GM12878 (cell line): ENCODE results near the gene LENEP. TPM values are rescaled to one million over a fixed set of nuclear protein-coding genes. Genes with fewer than 3 reads are reported as not detected.

ENCODE experiments used
- ATAC-seq: fragments of 200-7000 bp; cut with Tn5 transposase; 3 replicates; pipeline ENCODE4 v1.9.1; 2020; ENCODE audit warnings: mild to moderate bottlenecking, moderate library complexity
- BruUV-seq: library from RNA; stranded (reverse); fragments of 400-500 nt; replicated peaks from 2 replicates; lab custom pipeline; 2021; lab: Mats Ljungman, UMichigan
- CTCF ChIA-PET: fragments of 300-600 bp; sonication (Branson Sonifier 250); formaldehyde crosslinking; extraction: SDS; loops from one replicate; lab custom pipeline; 2021; ENCODE audit warnings: inconsistent platforms; lab: Yijun Ruan, JAX
- POLR2A ChIA-PET: fragments of 350-600 bp; formaldehyde crosslinking; extraction: SDS; loops from one replicate; lab custom pipeline; 2021; ENCODE audit warnings: inconsistent platforms; lab: Charles Lee
- RAD21 ChIA-PET: fragments of 300-600 bp; sonication (Branson Sonifier 250); formaldehyde crosslinking; loops from one replicate; lab custom pipeline; 2023; ENCODE audit warnings: antibody characterized with exemption; ENCODE audit not compliant: unreplicated experiment; lab: Charles Lee
- SMC1A ChIA-PET: fragments of 300-600 bp; sonication (Branson Sonifier 250); formaldehyde crosslinking; loops from one replicate; lab custom pipeline; 2023; ENCODE audit not compliant: unreplicated experiment, uncharacterized antibody; lab: Charles Lee
- DNase-seq: peaks from one replicate; pipeline ENCODE4 v3.0.0-alpha.2; 2011; ENCODE audit warnings: low read depth, low spot score
- FAIRE-seq: peaks from 3 replicates; lab custom pipeline; 2011; peaks lifted over from hg19 to GRCh38; lab: Jason Lieb, UNC
- H2AFZ ChIP-seq: 2 replicates; pipeline ENCODE4 v1.6.0; 2011; ENCODE audit warnings: low read depth, low read length, control low read depth; ENCODE audit not compliant: control insufficient read depth
- H3K27ac ChIP-seq: 2 replicates; pipeline ENCODE4 v1.5.1; 2011; ENCODE audit warnings: control low read depth; ENCODE audit not compliant: control insufficient read depth, insufficient read depth
- H3K27me3 ChIP-seq, 2 experiments: replicated peaks in 1 of 2; 2 replicates each; pipeline versions ENCODE4 v1.6.0 to v1.6.1; 2011; ENCODE audit warnings: low read length in 1 of 2; ENCODE audit not compliant: control insufficient read depth in 2 of 2, insufficient read depth in 2 of 2
- H3K36me3 ChIP-seq, 2 experiments: 2 replicates each; pipeline ENCODE4 v1.5.1; 2011; ENCODE audit warnings: low read length in 1 of 2; ENCODE audit not compliant: control insufficient read depth in 2 of 2, insufficient read depth in 2 of 2
- H3K4me1 ChIP-seq: 2 replicates; pipeline ENCODE4 v1.6.1; 2011; ENCODE audit warnings: mild to moderate bottlenecking, low read length, moderate library complexity, mixed read lengths; ENCODE audit not compliant: control insufficient read depth, insufficient read depth
- H3K4me2 ChIP-seq: 2 replicates; pipeline ENCODE4 v1.6.0; 2011; ENCODE audit warnings: control low read depth; ENCODE audit not compliant: control insufficient read depth, insufficient read depth
- H3K4me3 ChIP-seq: fragments of 200-600 bp; sonication (generic); 2 replicates; pipeline ENCODE4 v1.5.1; 2016
- H3K79me2 ChIP-seq: 2 replicates; pipeline ENCODE4 v1.6.0; 2011; ENCODE audit warnings: low read length; ENCODE audit not compliant: control insufficient read depth, insufficient read depth
- H3K9ac ChIP-seq: 2 replicates; pipeline ENCODE4 v1.8.0; 2011; ENCODE audit warnings: low read length, control low read depth, mixed read lengths; ENCODE audit not compliant: control insufficient read depth, insufficient read depth
- H3K9me3 ChIP-seq: replicated peaks from 3 replicates; pipeline ENCODE4 v1.5.1; 2011; ENCODE audit warnings: mild to moderate bottlenecking, low read length; ENCODE audit not compliant: control insufficient read depth, insufficient read depth
- H4K20me1 ChIP-seq: 2 replicates; pipeline ENCODE4 v1.6.0; 2011; ENCODE audit not compliant: control insufficient read depth, insufficient read depth
- ATF7 ChIP-seq: fragments of 450-650 bp; IDR thresholded peaks from 2 replicates; pipeline ENCODE4 v1.6.1; 2016; ENCODE audit warnings: low read depth, mild to moderate bottlenecking
- BCLAF1 ChIP-seq: fragments of 450-650 bp; IDR thresholded peaks from 2 replicates; pipeline ENCODE4 v1.6.1; 2017; ENCODE audit warnings: antibody characterized with exemption, mild to moderate bottlenecking, moderate library complexity
- CBX3 ChIP-seq: fragments of 200-600 bp; sonication (generic); IDR thresholded peaks from 2 replicates; pipeline ENCODE4 v1.6.1; 2016; ENCODE audit warnings: low read depth, borderline replicate concordance
- ETV6 ChIP-seq, 2 experiments: fragments of 450-650 bp in 1 of 2; IDR thresholded peaks in 1 of 2; conservative IDR thresholded peaks in 1 of 2; 2 replicates each; pipeline ENCODE4 v1.6.1; 2014; ENCODE audit warnings: antibody characterized with exemption in 1 of 2, borderline replicate concordance in 1 of 2, low read depth in 1 of 2, mild to moderate bottlenecking in 1 of 2, moderate library complexity in 1 of 2
- EZH2 ChIP-seq: IDR thresholded peaks from 2 replicates; pipeline ENCODE4 v1.6.1; 2012; ENCODE audit warnings: low read depth, mild to moderate bottlenecking, control low read depth, inconsistent platforms, low read length, borderline replicate concordance; ENCODE audit not compliant: control insufficient read depth
- IKZF2 ChIP-seq, 2 experiments: fragments of 450-650 bp; IDR thresholded peaks; 2 replicates each; pipeline ENCODE4 v1.6.1; 2017; ENCODE audit warnings: mild to moderate bottlenecking in 2 of 2, moderate library complexity in 2 of 2
- IRF3 ChIP-seq: fragments of 450-650 bp; IDR thresholded peaks from 2 replicates; pipeline ENCODE4 v1.6.1; 2014; ENCODE audit warnings: mild to moderate bottlenecking
- RELB ChIP-seq: fragments of 450-650 bp; IDR thresholded peaks from 2 replicates; pipeline ENCODE4 v1.6.1; 2017; ENCODE audit warnings: low read depth, mild to moderate bottlenecking, moderate library complexity
- SIX5 ChIP-seq: IDR thresholded peaks from 2 replicates; pipeline ENCODE4 v1.6.1; 2011; ENCODE audit warnings: mild to moderate bottlenecking, low read depth, low read length, moderate library complexity; ENCODE audit not compliant: severe bottlenecking
- SMARCA5 ChIP-seq: fragments of 450-650 bp; IDR thresholded peaks from 2 replicates; pipeline ENCODE4 v1.6.1; 2017; ENCODE audit warnings: mild to moderate bottlenecking
- YY1 ChIP-seq: IDR thresholded peaks from 2 replicates; pipeline ENCODE4 v1.6.1; 2011; ENCODE audit warnings: low read depth, mild to moderate bottlenecking, low read length
- ZNF207 ChIP-seq: fragments of 450-650 bp; IDR thresholded peaks from 2 replicates; pipeline ENCODE4 v1.6.1; 2014; ENCODE audit warnings: antibody characterized with exemption, mild to moderate bottlenecking, borderline replicate concordance
- WGBS: methylation state at CpG from one replicate; pipeline ENCODE4 v1.1.6; 2016; ENCODE audit warnings: low lambda C conversion rate; ENCODE audit not compliant: insufficient replicate concordance, insufficient coverage; ENCODE audit errors: missing lambda C conversion rate; 5-methylcytosine and 5-hydroxymethylcytosine counted together
- in situ Hi-C: fragments of 300-500 bp; cut with MboI; formaldehyde crosslinking; loops from 9 replicates; pipeline ENCODE4 v1.14.3; 2018; ENCODE audit warnings: mixed read lengths
- intact Hi-C: fragments of 100-400 bp; cut with micrococcal nuclease; formaldehyde crosslinking; loops from one replicate; pipeline ENCODE4 v1.14.2; 2022; ENCODE audit not compliant: unreplicated experiment
- polyA plus RNA-seq, 11 experiments: library from polyadenylated mRNA; depleted of rRNA in 4 of 11; unstranded in 6 of 11; stranded (reverse) in 5 of 11; fragments of >200 nt; fragmentation: Nextera tagmentation in 4 of 11; fragmentation: Illumina TruSeq in 1 of 11; extraction: Ambion mirVana in 4 of 11; extraction: Trizol in 1 of 11; gene quantifications; 1 replicate in 1 of 11; 2 replicates in 10 of 11; pipeline versions ENCODE4 v1.2.1 to v1.2.3, GENCODE V29; 2011 to 2016; ENCODE audit warnings: inconsistent platforms in 2 of 11, missing spikeins in 2 of 11, low read depth in 1 of 11
- total RNA-seq, 4 experiments: library from RNA; depleted of rRNA in 3 of 4; stranded (reverse); fragments of >200 nt in 3 of 4; fragmentation: Illumina TruSeq in 1 of 4; extraction: Trizol in 1 of 4; gene quantifications; 2 replicates each; pipeline versions ENCODE4 v1.2.1 to v1.2.3, GENCODE V29; 2013 to 2021

Gene LENEP
- total and polyA plus RNA-seq, 10 of the 15 experiments (the other 5 are each of a cell fraction or from before 2014, with no cell fraction given): 0.27 to 1.1 (median 0.64) TPM; not detected in 7

- peak; percentile 51; the same call in 1 of the 2 replicates for TF ChIP-seq IRF3
- peak; percentile 82 for TF ChIP-seq SMARCA5
- peak in 1 of 2 experiments; percentile 15; a peak in 1 of 4 replicates for TF ChIP-seq ETV6 (conservative IDR thresholded peaks at IDR 0.05 in 1 of 2, IDR thresholded peaks at IDR 0.05 in 1 of 2; ENCODE audit: borderline replicate concordance in 1 of 2, low read depth in 1 of 2)
- TF ChIP-seq ZNF207: peak; percentile 50; the same call in 1 of the 2 replicates
- TF ChIP-seq ATF7: peak; percentile 9; the same call in 1 of the 2 replicates
- peak; percentile 53 to 61 for TF ChIP-seq IKZF2 (IDR thresholded peaks at IDR 0.05)
- TF ChIP-seq YY1: peak; percentile 41; the same call in 1 of the 2 replicates
Measured at GRCh38 chr1:154943649-154944400, 49.6 kb upstream of the LENEP start (continued).

- Histone ChIP-seq H3K4me3 (peak overlapping the region; percentile 77; the same call in 1 of the 2 replicates), H3K9ac (peak overlapping the region; percentile 98), H3K27me3 (no peaks in the 10 kb centered on the region), H3K4me1 (peaks cover 56% of the 10 kb centered on the region), H3K79me2 (peaks cover 32% of the 10 kb centered on the region), H3K9me3 (no peaks in the 10 kb centered on the region; the same call in 2 of the 3 replicates), H3K27ac (peak overlapping the region; percentile 100), H3K36me3 (peaks cover 3 to 6% of the 10 kb centered on the region in 2 experiments; a peak in 3 of 4 replicates), H2AFZ (no peak overlapping the region), H4K20me1 (no peaks in the 10 kb centered on the region), H3K4me2 (peak overlapping the region; percentile 100)
- DNase-seq: no peak
- intact Hi-C loops (no loop called here), in situ Hi-C loops (no loop called here)
- FAIRE-seq: no peak
- POLR2A ChIA-PET: interaction anchor here (0.6 to 3.4 kb wide), 11 partner anchors 9 to 1824 kb away, joined by 3 to 19 read pairs (median 4); partner anchors contain the start of genes PMVK, PYGO2, SHC1 and UBE2Q1
- RAD21 ChIA-PET: interaction anchor here (0.6 to 2.6 kb wide), 15 partner anchors 8 to 464 kb away, joined by 3 to 13 read pairs (median 4); partner anchors contain the start of genes PMVK, PYGO2 and SHC1
- SMC1A ChIA-PET: interaction anchor here (0.8 to 2.1 kb wide), 14 partner anchors 14 to 465 kb away, joined by 3 to 8 read pairs (median 4); partner anchors contain the start of gene ADAM15
- CTCF ChIA-PET: interaction anchor here (0.5 to 2.2 kb wide), 27 partner anchors 17 to 554 kb away, joined by 3 to 16 read pairs (median 4); partner anchors contain the start of genes LENEP and PYGO2
- under 1% methylated on average over 8 of the region's 9 CpGs for WGBS
- BruUV-seq: no TSS peak
- no peak for ATAC-seq
- TF ChIP-seq SIX5 (no peak), CBX3 (no peak), BCLAF1 (no peak), RELB (no peak), EZH2 (no peak)
Measured at GRCh38 chr1:154944401-154945159, 48.8 kb upstream of the LENEP start.
